HG02885 (cell line): ENCODE measurements around the gene GLRA1.
"Not testable (repeated sequence)": the region's sequence is repeated elsewhere in the genome, so short reads cannot be mapped to it uniquely, and the experiment has no call there.

Experiments used
- ATAC-seq: cut with Tn5 transposase; IDR thresholded peaks from one replicate; pipeline ENCODE4 v1.9.1; 2021; ENCODE audit warnings: mild to moderate bottlenecking; ENCODE audit not compliant: unreplicated experiment, poor library complexity

Gene GLRA1

DNA sequence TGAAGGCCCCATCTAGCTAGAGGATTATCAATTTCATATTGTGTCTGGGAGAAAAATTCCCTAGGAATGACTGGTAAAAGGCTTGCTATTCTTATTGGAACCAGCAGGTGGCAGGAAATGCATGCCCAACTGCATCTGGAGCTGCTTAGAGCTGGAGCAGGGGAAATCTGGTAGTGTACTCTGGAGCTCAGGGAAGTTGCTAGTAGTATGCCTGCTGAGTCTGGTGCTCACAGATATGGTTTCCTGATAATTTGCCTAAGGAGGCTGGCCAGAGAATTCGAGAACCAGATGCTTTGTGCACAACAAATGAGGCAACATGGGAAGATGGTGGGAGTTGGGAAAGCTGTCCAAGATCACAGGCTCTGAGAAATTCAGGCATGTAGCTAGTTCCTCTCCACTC lies 99.2 kb downstream of the GLRA1 start:
- peak; percentile 76 for ATAC-seq

DNA sequence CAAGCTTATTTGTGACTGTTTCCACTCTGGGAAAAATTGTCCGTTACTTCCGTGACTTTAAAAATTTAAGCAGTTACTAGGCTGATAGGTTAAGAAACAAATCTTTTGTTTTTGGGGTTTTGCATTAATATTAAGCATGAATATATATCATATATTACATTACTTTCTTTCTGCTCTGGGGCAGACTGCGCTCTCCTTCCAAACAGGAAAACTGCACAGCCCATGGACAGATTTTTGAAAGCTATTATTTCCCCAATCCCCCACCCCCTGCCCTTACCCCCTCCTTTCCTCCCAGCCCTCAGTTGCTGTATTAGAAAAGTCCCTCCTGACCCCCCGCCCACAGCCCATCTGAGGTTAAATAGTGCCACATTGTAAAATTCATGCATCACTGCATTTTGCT lies 102.5 kb downstream of the GLRA1 start:
- no peak for ATAC-seq

DNA sequence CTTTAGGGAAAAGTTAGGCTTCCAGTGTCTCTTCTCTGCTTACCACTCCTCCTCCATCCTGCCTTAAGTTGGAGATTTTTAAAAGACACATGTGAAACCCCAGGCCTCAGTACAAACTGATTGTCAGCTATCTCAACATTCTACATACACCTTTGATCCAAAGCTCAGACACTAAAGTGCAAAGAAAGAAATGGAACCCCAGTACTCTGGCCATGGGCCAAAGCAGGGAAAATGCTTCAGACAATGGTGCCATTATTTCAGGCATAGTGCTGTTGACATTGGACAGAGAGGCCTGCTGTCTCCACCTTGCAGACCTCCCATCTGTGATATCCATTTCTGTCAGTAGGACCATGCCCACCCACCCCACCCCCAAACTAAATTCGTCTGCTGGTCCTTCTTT lies 103.7 kb downstream of the GLRA1 start:
- ATAC-seq, result no peak

DNA sequence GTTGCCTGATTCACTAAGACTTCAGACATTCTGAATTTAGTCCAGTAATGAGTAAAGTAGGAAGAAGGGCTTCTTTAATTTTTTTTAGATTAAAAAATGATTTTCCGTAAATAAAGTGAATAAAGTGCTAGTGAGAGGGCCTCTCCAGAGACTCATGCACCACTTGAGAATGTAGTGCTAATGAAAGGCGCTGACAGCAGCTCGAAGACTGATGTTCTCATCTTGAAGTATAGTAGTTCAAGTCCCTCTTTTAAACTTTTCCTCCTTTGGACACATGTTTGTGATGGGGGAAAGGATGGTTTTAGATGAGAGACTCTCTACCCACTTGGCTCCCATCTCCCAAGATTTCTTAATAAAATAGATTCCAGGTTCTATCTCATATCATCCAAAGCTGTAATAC lies 104.4 kb downstream of the GLRA1 start:
- ATAC-seq, result no peak

DNA sequence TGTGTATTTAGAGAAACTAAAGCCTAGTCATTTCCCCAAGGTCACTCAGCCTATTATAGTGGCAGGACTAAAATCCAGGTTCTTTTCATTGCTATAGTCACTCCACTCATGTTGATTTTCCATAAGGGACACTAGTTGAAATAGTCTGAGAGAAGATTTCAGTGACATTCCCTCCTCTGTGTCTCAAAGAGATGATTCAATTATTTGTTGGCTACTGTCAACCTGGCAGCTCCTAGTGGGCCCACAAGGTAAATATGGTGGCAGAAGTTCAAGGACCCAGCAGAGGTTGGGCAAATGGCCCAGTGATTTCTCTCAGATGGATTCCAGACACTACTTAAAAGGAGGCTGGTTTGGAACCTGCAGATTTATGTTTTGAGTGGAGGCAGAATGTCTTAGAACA lies 104.8 kb downstream of the GLRA1 start:
- no peak for ATAC-seq

DNA sequence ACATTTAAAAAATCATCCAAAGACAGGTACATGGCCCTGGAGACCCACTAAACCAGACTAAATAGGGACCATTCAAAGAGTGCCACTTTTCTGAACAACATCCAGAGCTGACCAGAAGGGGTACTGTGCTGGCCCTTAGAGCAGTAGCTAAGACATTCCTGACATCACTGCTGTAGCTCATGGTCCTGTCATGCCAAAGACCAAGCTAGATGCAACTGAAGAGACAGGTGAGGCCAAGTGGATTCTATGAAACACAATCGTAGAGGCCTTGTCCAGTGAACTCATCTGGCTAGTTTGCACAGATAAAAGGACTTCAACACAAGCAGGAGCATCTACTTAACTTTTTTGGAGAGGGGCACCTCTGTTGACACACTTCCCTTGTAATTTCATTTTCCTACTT lies 109.6 kb downstream of the GLRA1 start:
- ATAC-seq, result no peak

DNA sequence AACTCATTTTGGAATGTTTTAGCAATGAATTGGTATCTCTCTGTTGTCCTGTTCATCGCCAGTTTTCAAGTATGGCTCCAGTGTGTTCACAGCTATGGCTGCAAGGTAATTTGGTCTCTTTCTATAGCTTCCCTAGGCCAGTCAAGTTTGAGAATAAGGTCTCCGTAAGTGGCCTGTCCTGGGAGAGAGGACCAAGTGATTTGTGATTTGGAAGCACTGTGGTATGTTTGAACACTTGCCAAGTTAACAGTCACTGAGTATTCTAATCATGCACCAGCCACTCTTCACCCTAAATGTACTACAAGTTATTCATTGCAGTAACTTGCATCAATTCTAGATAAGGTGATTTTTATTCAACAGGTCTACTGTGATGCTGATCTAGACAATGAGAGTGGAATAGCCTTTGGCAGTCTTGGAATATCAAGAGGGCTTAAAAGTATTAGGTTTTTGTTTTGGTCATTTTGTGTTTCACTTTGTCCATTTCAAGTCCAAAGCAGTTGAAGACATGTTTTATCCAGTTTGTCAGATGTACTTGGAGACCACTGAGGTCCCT lies 111.8 kb downstream of the GLRA1 start:
- ATAC-seq, result no peak

DNA sequence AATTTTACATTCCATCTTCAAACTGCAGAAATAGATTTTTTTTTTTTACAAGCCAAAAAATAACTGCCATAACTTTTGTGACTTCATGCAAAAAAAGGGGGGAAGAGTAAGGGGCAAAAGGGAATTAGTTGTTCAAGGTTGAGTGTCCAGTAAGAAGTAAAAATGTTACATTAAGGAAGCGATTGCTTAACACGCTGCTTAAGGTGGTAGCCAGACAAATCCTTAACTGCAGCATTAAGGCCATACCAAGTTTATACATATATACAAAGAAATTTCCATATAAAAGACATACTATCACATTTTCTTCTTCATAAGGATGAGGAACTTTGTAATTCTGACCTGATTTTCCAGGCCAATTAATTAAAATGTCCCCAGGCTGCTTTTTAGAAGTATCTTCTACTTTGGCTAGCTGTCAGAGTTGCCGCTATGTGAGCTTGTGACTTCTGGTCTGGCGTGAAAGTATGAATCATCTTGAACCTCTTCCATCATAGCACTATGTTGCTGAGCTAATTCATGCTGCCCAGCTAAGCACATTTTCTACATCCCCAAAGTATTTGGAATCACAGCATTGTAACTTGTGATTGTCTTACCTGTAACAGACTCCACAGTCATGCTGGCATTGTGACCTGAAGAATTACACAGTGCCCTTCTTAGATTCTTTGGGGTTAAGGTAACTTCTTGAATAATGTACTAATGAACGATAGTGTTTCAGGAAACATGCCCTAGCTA lies 112.9 kb downstream of the GLRA1 start:
- ATAC-seq, result no peak

DNA sequence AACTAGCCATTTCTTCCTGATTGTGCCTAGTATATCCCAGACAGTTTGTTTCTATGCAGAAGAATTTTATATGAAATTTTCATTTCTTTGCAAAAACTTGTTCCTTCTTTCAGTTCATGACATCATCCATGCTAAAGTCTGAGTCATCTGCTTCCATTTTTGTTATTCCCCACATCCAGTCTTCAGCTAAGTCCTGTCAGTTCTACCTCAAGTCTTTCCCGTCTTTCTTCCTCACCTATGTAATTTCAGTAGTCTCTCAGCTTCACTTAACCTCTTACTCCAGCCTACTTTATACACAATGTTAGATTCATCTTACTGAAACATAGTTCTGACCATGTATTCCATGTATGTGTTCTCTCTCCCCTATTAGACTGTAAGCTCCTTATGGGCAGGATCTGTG lies 113.8 kb downstream of the GLRA1 start:
- no peak for ATAC-seq

DNA sequence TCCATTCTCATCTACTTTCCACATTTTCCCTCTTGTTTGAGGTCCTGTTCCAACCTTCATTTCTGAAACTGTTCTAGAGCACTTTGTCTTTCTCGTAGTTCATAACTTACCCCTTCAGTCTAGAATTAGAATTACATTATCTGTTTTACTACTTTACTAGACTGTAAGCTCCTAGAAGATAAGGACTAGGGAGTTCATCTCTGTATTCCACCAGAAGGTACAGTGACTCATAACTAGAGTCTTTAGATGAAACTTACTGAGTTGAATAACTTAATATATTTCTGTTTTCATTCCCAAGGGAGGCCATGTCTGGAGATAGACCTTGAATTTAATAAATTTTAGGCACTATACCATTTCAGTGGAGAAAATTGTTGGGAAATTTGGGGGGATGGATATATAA lies 114.2 kb downstream of the GLRA1 start:
- ATAC-seq, result no peak

DNA sequence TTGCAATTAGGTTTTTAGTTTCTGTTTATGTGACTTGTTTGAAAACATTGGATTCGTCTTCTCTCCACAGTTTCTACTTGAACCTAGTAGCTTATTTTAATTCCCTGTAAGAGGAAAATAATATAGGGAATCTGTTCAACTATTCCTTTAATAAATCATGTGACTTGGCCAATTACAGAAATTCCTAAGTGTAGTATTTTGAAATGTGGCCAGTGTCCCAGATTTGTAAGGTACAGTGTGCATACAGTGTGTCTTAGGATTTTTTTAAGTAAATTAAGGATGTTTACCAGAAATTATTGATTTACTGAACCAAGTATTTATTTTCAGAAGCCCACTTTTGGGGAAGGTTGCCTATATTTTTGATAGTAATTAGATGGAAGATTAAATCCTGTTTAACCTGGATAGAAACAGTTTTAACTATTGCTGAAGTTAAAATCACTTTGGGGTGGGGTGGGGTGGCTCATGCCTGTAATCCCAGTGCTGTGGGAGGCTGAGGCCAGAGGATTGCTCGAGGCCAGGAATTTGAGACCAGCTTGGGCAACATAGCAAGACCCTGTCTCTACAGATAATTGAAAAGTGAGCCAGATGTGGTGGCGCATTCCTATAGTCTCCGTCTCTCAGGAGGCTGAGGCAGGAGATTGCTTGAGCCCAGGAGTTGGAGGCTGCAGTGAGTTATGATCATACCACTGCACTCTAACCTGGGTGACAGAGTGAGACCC lies 116.0 kb downstream of the GLRA1 start:
- no peak for ATAC-seq

DNA sequence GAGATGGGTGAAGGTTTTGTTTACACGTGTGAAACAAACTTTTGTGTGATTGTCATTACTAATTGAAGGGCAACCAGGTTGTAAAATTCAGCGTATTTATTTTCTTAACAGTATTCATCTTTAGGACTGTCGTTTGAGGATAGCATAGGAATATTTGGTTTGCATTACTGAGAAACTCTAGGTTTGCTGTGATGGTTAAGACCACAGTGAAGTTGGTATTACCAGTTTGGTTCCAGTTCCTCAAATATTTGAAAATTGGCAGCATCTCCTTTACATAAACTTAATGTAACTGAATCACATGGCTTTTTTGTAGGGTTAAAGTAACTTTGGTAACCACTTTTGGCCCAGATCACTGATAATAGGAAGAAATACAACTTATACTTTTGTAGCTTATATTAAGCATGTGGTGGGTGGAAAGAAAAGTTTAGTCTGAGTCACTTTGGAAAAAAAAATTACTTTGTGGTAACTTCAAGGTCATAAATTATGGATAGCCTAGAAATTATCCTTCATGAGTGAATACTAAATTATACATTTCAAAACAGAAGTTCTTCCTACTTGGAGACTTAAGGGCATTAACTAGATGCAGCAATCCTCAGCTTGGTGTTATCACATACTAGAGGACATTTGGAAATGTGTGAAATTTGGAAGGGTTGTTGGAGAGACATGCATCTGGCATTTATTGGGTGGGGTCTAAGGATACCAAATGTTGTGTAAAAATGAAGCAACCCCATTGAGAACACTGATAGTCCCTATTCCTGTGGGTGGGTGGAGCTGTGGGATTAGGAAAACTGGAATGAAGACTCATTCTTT lies 119.0 kb downstream of the GLRA1 start:
- ATAC-seq, result no peak

DNA sequence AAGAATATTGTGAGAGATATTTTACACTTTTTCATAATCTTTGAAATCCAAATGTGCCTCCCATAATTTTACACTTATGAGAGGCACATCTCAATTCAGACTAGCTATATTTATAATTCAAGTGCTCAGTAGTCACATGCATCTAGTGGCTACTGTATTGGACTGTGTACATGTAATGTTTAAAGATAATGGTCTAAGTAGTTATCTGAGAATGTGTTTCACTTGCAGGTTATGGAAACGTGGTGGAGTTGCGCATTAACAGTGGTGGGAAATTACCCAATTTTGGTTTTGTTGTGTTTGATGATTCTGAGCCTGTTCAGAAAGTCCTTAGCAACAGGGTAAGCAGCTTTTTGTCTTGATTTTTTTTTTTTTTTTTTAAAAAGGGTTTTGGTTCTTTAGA lies 124.1 kb downstream of the GLRA1 start:
- no peak for ATAC-seq

DNA sequence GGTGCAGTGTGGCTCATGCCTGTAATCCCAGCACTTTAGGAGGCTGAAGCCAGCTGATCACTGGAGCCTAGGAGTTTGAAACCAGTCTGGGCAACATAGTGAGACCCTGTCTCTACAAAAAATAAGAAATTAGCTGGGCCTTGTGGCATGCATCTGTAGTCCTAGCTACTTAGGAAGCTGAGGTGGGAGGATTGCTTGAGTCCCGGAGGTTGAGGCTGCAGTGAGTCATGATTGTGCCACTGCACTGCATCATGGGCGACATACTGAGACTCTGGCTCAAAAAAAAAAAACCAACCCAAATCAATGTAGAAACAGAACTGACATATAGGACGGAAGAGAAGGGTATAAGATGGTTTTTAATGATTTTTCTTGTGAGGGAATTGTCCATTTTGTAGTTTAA lies 125.2 kb downstream of the GLRA1 start:
- ATAC-seq, result no peak

DNA sequence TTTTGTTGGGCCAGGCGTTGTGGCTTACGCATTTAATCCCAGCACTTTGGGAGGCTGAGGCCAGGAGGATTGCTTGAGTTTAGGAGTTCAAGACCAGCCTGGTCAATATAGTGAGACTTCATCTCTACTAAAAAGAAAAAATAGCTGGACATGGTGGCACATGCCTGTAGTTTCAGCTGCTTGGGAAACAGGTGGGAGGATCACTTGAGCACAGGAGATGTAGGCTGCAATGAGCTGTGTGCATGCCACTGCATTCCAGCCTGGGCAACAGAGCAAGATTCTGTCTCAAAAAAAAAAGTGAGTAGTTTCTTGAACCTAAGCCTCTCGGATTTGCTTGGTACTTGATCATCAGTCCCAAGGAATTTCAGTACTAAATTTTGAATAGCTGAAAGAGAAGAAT lies 126.0 kb downstream of the GLRA1 start:
- ATAC-seq, result no peak

DNA sequence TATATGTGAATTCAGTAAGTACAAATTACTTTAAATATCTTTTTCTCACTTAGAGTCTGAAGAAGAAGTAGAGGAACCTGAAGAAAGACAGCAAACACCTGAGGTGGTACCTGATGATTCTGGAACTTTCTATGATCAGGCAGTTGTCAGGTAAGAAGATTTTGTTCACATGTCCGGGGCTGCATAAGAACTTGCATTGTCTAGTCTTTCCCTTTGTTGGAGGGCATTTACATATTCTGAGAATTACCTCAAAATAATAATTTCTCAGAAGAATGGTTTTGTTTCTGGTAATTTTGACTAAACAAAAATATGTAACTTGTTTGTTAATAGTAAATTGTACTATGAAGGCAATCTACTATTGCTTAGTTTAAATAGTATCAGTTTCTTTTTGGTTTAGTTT lies 129.2 kb downstream of the GLRA1 start:
- ATAC-seq, result no peak

DNA sequence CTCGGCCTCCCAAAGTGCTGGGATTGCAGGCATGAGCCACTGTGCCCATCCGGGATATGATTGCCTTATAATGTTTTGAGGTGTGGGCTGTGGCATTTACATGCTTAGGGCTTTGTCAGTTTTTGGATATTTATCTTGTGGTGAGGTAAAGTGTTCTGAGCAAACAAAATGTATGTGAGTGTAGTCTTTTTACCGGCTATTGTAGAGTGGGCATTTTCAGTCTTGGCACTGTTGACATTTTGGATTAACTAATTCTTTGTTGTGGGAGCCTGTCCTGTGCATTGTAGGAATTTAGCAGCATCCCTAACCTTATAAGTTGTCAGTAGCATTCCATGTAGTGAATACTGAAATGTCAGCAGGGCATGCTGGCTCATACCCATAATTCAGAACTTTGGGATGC lies 131.3 kb downstream of the GLRA1 start:
- ATAC-seq, result no peak

DNA sequence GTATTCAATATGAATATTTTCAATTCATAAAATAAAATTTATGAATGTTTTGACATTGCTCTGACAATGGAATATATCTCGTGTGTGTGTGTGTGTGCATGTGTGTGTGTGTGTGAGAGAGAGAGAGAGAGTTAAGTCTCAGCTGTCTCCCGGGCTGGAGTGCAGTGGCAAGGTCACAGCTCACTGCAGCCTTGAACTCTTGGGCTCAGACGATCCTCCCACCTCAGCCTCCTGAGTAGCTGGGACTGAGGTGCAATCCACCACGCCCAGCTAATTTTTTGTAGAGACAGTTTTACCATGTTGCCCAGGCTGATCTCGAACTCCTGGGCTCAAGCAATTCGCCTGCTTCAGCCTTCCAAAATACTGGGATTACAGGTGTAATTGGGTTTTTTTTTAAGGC lies 136.8 kb downstream of the GLRA1 start:
- ATAC-seq, result no peak

DNA sequence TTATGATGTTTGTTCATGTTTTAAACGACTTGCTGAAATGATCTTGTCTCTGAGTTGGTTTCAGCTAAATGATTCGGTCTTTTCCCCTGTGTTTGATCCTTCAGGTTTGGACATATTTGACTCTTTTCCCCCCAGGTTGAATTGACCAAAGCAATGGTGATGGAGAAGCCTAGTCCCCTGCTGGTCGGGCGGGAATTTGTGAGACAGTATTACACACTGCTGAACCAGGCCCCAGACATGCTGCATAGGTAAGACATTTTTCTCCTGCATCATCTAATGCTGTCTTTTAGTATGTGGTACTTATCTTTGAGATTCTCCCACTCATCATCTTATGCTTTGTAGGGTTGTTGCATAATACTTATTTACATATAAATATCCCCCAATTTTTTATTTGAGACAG lies 138.2 kb downstream of the GLRA1 start:
- ATAC-seq, result no peak

DNA sequence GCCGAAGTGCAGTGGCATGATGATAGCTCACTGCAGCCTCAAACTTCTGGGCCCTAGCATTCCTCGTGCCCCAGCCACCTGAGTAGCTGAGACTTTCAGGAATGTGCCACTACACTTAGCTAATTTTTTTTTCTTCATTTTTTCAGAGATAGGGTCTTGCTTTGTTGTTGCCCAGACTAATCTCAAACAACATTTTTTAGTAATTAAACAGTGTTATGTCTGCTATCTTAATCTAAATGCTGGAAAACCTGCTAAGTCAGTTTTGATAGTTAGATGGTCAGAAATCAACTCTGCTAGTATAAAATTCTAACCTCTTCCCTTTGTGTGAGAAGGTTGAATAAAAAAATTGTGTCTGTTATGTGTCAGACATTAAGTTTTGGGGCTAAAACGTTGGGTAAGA lies 140.5 kb downstream of the GLRA1 start:
- ATAC-seq, result no peak

DNA sequence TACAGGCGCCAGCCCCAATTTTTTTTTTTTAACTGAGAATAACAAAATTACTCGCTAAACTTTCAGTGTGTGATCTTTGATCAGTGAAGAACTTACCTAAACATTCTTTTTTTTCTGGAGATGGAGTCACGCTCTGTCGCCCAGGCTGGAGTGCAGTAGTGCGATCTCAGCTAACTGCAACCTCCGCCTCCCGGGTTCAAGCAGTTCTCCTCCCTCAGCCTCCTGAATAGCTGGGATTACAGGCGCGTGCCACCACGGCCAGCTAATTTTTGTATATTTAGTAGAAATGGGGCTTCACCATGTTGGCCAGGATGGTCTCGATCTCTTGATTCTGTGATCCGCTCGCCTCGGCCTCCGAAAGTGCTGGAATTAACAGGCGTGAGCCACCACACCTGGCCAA lies 141.0 kb downstream of the GLRA1 start:
- ATAC-seq, result not testable (repeated sequence)
